T-helper 1 cell treated with Interleukin-12 subunit alpha and Interleukin-12 subunit beta and Interleukin-4 antibody, amounts not matched to agents 30 μg/mL and 1 μg/mL, for 36 hours (primary cell): ENCODE data around the gene NME5.

Experiments
- H3K27ac Mint-ChIP-seq: one replicate; pipeline ENCODE4 v1.8.0; 2021; ENCODE audit warnings: mild to moderate bottlenecking, mixed read lengths
- H3K27me3 Mint-ChIP-seq: one replicate; pipeline ENCODE4 v1.8.0; 2021; ENCODE audit warnings: low read depth, mixed read lengths
- H3K36me3 Mint-ChIP-seq: one replicate; pipeline ENCODE4 v1.8.0; 2021; ENCODE audit warnings: low read depth, mixed read lengths
- H3K4me1 Mint-ChIP-seq: one replicate; pipeline ENCODE4 v1.8.0; 2021; ENCODE audit warnings: low read depth, mixed read lengths
- H3K4me3 Mint-ChIP-seq: one replicate; pipeline ENCODE4 v1.8.0; 2021; ENCODE audit warnings: mild to moderate bottlenecking, moderate library complexity, mixed read lengths
- H3K9me3 Mint-ChIP-seq: one replicate; pipeline ENCODE4 v1.8.0; 2021; ENCODE audit warnings: mixed read lengths

The NME5 gene

GRCh38 chr5:138109463-138110265 lies 29.6 kb downstream of the NME5 start:
- no peaks in the 10 kb centered on the region for H3K36me3 Mint-ChIP-seq
- H3K4me3 Mint-ChIP-seq, result no peak overlapping the region
- peaks cover 22% of the 10 kb centered on the region for H3K27me3 Mint-ChIP-seq
- no peak overlapping the region for H3K27ac Mint-ChIP-seq
- H3K4me1 Mint-ChIP-seq, result no peaks in the 10 kb centered on the region
- no peaks in the 10 kb centered on the region for H3K9me3 Mint-ChIP-seq

DNA sequence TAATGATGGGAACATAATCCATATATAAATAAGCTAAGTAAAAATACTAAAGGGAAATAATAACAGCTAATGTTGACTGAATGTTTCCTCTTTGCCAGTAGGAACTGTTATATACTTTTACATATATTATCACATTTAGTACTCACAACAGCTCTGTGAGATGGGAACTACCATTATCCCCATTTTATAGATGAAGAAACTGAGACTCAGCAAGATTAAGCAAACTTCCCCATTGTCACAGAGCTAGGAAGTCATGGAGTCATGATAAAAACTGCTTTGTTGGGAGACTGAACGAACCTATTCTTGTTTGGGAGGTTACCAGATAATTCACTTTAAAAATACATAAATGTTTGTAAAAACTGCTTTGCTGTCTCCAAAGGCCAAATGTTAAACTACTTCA lies 32.0 kb downstream of the NME5 start:
- Mint-ChIP-seq H3K27me3 (peaks cover 22% of the 10 kb centered on the region), H3K9me3 (no peaks in the 10 kb centered on the region), H3K4me3 (no peak overlapping the region), H3K36me3 (no peaks in the 10 kb centered on the region), H3K4me1 (peaks cover 3% of the 10 kb centered on the region), H3K27ac (no peak overlapping the region)

DNA sequence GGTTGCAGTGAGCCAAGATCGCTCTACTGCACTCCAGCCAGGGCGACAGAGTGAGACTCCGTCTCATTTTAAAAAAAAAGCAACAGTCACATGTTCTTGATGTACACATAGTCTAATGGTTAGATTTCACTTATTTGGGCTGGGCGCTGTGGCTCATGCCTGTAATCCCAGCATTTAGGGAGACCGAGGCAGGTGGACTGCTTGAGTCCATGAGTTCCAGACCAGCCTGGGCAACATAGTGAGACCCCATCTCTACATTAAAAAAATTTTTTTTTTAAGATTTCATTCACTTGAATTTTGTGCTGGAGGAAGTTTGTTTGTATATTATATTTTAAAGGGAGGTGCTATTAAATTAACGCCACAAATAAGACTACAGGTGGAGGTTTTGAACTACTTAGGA lies 33.5 kb downstream of the NME5 start:
- no peak overlapping the region for H3K27ac Mint-ChIP-seq
- peaks cover 3% of the 10 kb centered on the region for H3K4me1 Mint-ChIP-seq
- peaks cover 22% of the 10 kb centered on the region for H3K27me3 Mint-ChIP-seq
- no peaks in the 10 kb centered on the region for H3K9me3 Mint-ChIP-seq
- H3K4me3 Mint-ChIP-seq, result no peak overlapping the region
- H3K36me3 Mint-ChIP-seq, result no peaks in the 10 kb centered on the region

- Mint-ChIP-seq H3K36me3 (no peaks in the 10 kb centered on the region), H3K27ac (no peak overlapping the region), H3K4me1 (peaks cover 3% of the 10 kb centered on the region), H3K9me3 (no peaks in the 10 kb centered on the region), H3K27me3 (peaks cover 11% of the 10 kb centered on the region), H3K4me3 (no peak overlapping the region)
Observed at GRCh38 chr5:138103319-138103637, 36.0 kb downstream of the NME5 start.

DNA sequence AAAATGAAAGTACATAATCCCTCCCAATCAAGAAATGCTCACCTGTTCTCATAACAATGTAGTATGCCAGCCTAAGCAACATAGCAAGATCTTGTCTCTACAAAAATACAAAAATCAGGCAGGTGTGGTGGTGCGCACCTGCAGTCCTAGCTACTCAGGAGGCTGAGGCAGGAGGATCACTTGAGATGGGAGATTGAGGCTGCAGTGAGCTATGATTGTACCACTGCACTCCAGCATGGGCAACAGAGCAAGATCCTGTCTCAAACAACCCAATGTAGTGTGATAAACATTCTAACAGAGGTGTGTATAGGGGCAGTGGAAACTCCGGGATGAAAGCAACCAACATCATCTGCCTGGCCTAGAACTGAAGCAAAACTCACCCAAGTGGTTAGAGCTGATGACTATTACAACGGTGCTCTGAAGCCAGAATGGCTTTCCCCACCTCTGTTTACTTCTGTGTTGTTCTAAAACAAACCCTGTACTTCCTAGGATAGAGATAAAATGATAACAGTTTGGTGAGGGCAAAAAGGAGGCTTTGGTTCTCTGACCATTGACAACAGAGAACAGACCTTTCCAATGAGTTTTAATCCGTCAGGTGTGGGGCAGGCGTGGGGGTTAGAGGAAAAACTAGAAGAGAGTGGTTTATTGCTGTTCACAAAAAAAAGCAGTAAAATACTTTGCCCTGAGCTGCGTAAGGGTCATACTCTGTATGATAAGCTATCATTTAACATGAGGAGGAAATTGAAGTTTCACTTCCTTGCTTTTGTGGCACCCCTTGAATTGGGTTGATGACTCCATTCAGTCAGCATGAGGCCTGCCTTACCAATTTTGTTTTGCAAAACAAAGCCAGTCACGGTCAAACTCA lies 36.5 kb downstream of the NME5 start:
- Mint-ChIP-seq H3K4me1 (peaks cover 3% of the 10 kb centered on the region), H3K4me3 (no peak overlapping the region)

DNA sequence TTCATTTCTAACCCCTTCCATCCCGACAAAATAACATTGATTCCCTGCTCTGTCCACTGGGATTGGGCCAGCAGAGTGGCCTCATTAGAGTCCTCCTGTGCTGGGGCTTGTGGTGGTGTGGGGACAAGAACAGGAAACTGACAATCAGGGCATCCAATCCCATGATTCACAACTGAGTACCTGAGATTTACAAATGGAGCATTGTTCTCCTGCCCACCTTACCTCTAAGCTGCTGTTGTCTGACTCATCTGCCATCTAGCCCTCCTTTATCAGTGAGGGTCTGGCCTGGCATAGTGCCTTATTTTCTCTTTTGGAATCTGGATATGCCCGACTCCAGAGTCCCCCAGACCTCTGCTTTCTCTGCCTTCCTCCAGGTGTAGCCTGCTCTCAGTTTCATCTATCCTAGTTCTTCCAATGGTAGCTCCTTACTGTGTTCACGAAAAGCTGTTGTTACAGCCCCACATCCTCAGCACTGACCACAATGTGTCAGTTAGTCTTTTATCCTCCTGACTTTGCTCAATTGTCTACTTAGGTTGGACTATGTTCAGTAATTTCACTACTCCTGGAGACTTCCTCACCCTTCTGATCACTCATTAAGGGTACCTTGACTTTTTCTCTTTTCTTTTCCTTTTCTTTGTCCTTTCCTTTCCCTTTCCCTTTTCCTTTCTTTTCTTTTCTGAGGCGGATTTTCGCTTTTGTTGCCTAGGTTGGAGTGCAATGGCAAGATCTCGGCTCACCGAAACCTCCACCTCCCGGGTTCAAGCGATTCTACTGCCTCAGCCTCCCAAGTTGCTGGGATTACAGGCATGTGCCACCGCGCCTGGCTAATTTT lies 42.0 kb downstream of the NME5 start:
- no peaks in the 10 kb centered on the region for H3K36me3 Mint-ChIP-seq
- peaks cover 20% of the 10 kb centered on the region for H3K4me1 Mint-ChIP-seq
- no peak overlapping the region for H3K4me3 Mint-ChIP-seq
- no peak overlapping the region for H3K27ac Mint-ChIP-seq
- peaks cover 7% of the 10 kb centered on the region for H3K27me3 Mint-ChIP-seq
- no peaks in the 10 kb centered on the region for H3K9me3 Mint-ChIP-seq

More for the DNA sequence above, 36.5 kb downstream of the NME5 start:
- Mint-ChIP-seq H3K27me3 (peaks cover 11% of the 10 kb centered on the region), H3K36me3 (no peaks in the 10 kb centered on the region), H3K27ac (no peak overlapping the region), H3K9me3 (no peaks in the 10 kb centered on the region)

- Mint-ChIP-seq H3K27ac (peak overlapping the region; percentile 23), H3K27me3 (peaks cover 7% of the 10 kb centered on the region), H3K36me3 (no peaks in the 10 kb centered on the region), H3K4me1 (peaks cover 20% of the 10 kb centered on the region), H3K9me3 (no peaks in the 10 kb centered on the region), H3K4me3 (peak overlapping the region; percentile 4)
Observed at GRCh38 chr5:138096363-138096762, 42.9 kb downstream of the NME5 start.

GRCh38 chr5:138095100-138095907 lies 43.9 kb downstream of the NME5 start:
- no peak overlapping the region for H3K27ac Mint-ChIP-seq
- peaks cover 3% of the 10 kb centered on the region for H3K27me3 Mint-ChIP-seq
- H3K4me3 Mint-ChIP-seq, result no peak overlapping the region
- peaks cover 20% of the 10 kb centered on the region for H3K4me1 Mint-ChIP-seq
- H3K9me3 Mint-ChIP-seq, result no peaks in the 10 kb centered on the region
- no peaks in the 10 kb centered on the region for H3K36me3 Mint-ChIP-seq

DNA sequence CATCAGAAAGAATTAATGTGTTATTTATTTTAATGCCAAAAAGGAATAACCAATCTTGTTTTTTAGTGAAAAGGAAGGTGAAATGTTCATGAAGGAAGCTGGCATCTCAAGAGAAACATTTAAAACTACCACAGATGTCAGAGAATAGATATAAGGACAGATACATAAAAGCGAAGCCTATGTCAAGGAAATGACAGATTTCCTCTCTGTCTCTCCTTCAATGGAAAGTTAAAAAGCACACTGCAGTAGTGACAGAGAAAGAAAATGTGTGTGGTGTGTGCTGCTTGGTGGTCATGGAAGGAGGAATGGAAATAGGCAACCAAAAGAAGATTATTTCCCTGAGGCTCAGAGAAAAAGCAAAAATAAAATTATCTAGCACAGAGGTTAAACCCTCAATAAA lies 46.2 kb downstream of the NME5 start:
- Mint-ChIP-seq H3K36me3 (no peaks in the 10 kb centered on the region), H3K27me3 (no peaks in the 10 kb centered on the region), H3K27ac (no peak overlapping the region), H3K4me3 (no peak overlapping the region), H3K4me1 (peaks cover 20% of the 10 kb centered on the region), H3K9me3 (no peaks in the 10 kb centered on the region)

- Mint-ChIP-seq H3K4me3 (no peak overlapping the region), H3K36me3 (no peaks in the 10 kb centered on the region), H3K27me3 (no peaks in the 10 kb centered on the region), H3K27ac (no peak overlapping the region), H3K9me3 (no peaks in the 10 kb centered on the region), H3K4me1 (peaks cover 17% of the 10 kb centered on the region)
Observed at GRCh38 chr5:138092301-138092700, 46.9 kb downstream of the NME5 start.

GRCh38 chr5:138091685-138092084 lies 47.5 kb downstream of the NME5 start:
- Mint-ChIP-seq H3K4me3 (no peak overlapping the region), H3K27me3 (no peaks in the 10 kb centered on the region), H3K4me1 (peaks cover 12% of the 10 kb centered on the region), H3K27ac (no peak overlapping the region), H3K9me3 (no peaks in the 10 kb centered on the region), H3K36me3 (no peaks in the 10 kb centered on the region)

DNA sequence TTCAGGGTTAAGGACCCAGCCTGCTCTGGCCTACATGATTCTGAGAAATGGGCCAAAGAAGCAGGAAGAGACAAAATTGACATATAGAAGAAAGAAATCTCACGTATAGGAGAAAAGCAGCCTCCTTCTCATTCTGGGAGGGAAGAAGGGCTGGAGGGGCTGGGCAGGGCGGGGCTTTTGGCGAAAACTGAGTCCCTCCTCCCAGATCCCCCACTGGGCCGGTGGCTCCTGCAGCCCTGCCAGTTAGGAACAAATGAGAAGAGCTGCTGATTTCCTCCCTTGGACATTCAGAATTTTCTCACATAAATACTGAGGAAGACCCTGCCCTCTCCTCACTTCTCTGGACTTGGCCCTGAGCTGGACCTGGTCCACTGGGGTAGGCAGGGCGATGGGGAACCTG lies 55.5 kb downstream of the NME5 start, which contains the start of gene WNT8A:
Gene WNT8A (plus strand): TSS at position 332 of the 400 bp plus-strand sequence. CDS start 95 bp downstream, outside the sequence.
- no peak within 1 kb of the TSS for H3K27ac Mint-ChIP-seq
- peaks cover 14% of the 10 kb centered on the region for H3K4me1 Mint-ChIP-seq
- H3K36me3 Mint-ChIP-seq, result no peaks in the 10 kb centered on the region
- H3K4me3 Mint-ChIP-seq, result no peak within 1 kb of the TSS
- H3K9me3 Mint-ChIP-seq, result no peaks in the 10 kb centered on the region
- H3K27me3 Mint-ChIP-seq, result no peaks in the 10 kb centered on the region

GRCh38 chr5:138082033-138082432 lies 57.2 kb downstream of the NME5 start:
- H3K27me3 Mint-ChIP-seq, result no peaks in the 10 kb centered on the region
- H3K36me3 Mint-ChIP-seq, result no peaks in the 10 kb centered on the region
- no peaks in the 10 kb centered on the region for H3K9me3 Mint-ChIP-seq
- H3K27ac Mint-ChIP-seq, result no peak overlapping the region
- no peak overlapping the region for H3K4me3 Mint-ChIP-seq
- peaks cover 14% of the 10 kb centered on the region for H3K4me1 Mint-ChIP-seq
